ENCODE data around the gene RPUSD1.

Gene RPUSD1

DNA sequence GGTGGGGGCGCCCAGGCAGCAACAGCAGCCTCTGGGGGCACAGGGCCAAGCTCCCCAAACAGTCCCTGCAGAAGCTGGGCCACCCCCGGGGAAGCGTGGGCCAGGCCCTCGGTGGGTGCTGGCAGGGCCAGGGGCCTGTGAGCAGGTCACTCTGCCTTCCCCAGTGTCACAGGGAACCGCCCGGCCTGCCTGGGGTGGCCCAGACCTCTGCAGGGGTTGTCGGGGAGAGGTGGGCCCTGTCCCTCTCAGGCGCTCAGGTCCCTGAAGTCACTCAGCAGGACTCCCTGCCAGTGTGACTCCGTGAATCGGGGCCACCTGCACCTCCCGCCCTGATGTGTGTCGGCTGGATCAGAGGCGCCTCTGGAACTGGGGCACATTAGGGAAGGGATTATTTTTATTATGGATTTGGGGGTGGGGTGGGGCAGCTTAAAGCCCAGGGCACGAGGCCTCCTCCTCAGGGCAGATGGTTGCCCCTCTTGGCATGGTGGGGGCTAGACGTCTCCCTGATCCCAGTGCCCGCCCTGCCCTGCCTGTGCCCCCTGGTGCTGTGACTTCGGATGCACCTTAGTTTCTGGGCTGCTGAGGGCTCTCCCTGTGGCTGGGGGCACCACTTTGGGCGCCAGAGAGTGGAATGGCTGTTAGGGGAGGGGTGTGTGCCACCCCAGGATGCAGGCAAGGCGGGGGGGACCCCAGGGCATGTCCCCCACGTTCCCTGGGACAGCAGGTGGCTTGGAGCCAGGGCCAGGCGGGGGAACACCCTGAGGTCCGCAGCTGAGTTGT is 13.6 kb upstream of the RPUSD1 start:
- Histone ChIP-seq H3K36me3 (ENCODE audit: insufficient read depth) (no peaks in the 10 kb centered on the region), H3K27me3 (ENCODE audit: insufficient read depth, low read depth) (peaks cover 67% of the 10 kb centered on the region), H3K79me2 (ENCODE audit: insufficient read depth, low read depth) (no peaks in the 10 kb centered on the region), H3K4me1 (ENCODE audit: low read depth, poor library complexity, severe bottlenecking) (no peaks in the 10 kb centered on the region), H3K4me2 (no peak overlapping the region), H3K4me3 (IDR thresholded peaks at IDR 0.05; ENCODE audit: insufficient read depth, low read depth, low read length) (no peak overlapping the region), H3K27ac (no peak overlapping the region), H4K20me1 (ENCODE audit: insufficient read depth) (no peaks in the 10 kb centered on the region), H2AFZ (ENCODE audit: low read depth) (no peak overlapping the region), H3K9ac (no peak overlapping the region)
- TF ChIP-seq CTCF (conservative IDR thresholded peaks at IDR 0.05; ENCODE audit: low read depth, low read length): no peak

- no peak overlapping the region for H3K9ac ChIP-seq
- H3K4me3 ChIP-seq (IDR thresholded peaks at IDR 0.05; ENCODE audit: insufficient read depth, low read depth, low read length): no peak overlapping the region
- H3K4me1 ChIP-seq (ENCODE audit: low read depth, poor library complexity, severe bottlenecking): peaks cover 3% of the 10 kb centered on the region
- H4K20me1 ChIP-seq (ENCODE audit: insufficient read depth): no peaks in the 10 kb centered on the region
- no peak overlapping the region for H3K27ac ChIP-seq
- H3K36me3 ChIP-seq (ENCODE audit: insufficient read depth): no peaks in the 10 kb centered on the region
- peaks cover 67% of the 10 kb centered on the region for H3K27me3 ChIP-seq (ENCODE audit: insufficient read depth, low read depth)
- no peak for TF ChIP-seq CTCF (conservative IDR thresholded peaks at IDR 0.05; ENCODE audit: low read depth, low read length)
- no peak overlapping the region for H3K4me2 ChIP-seq
- no peaks in the 10 kb centered on the region for H3K79me2 ChIP-seq (ENCODE audit: insufficient read depth, low read depth)
- H2AFZ ChIP-seq (ENCODE audit: low read depth): no peak overlapping the region
Measured at GRCh38 chr16:800834-801511, 12.8 kb upstream of the RPUSD1 start.

GRCh38 chr16:799948-800833 is 12.0 kb upstream of the RPUSD1 start, which contains the start of gene GNG13:
GNG13 (minus strand) TSS chr16:800734; CDS start chr16:799077, 1,657 bp downstream.
- H3K79me2 ChIP-seq (ENCODE audit: insufficient read depth, low read depth): no peaks in the 10 kb centered on the region
- H2AFZ ChIP-seq (ENCODE audit: low read depth): no peak within 1 kb of the TSS

More at GRCh38 chr16:799948-800833, 12.0 kb upstream of the RPUSD1 start, which contains the start of gene GNG13:
- H3K4me3 ChIP-seq (IDR thresholded peaks at IDR 0.05; ENCODE audit: insufficient read depth, low read depth, low read length): no peak within 1 kb of the TSS
- H3K4me1 ChIP-seq (ENCODE audit: low read depth, poor library complexity, severe bottlenecking): peaks cover 8% of the 10 kb centered on the region
- no peaks in the 10 kb centered on the region for H3K36me3 ChIP-seq (ENCODE audit: insufficient read depth)
- peaks cover 67% of the 10 kb centered on the region for H3K27me3 ChIP-seq (ENCODE audit: insufficient read depth, low read depth)
- H4K20me1 ChIP-seq (ENCODE audit: insufficient read depth): no peaks in the 10 kb centered on the region
- H3K27ac ChIP-seq: no peak within 1 kb of the TSS
- no peak within 1 kb of the TSS for H3K9ac ChIP-seq
- no peak within 1 kb of the TSS for H3K4me2 ChIP-seq
- no peak for TF ChIP-seq CTCF (conservative IDR thresholded peaks at IDR 0.05; ENCODE audit: low read depth, low read length)
